HG03558 (cell line): Measurements from ENCODE around the gene TTLL8.

ENCODE experiments used
- ATAC-seq: cut with Tn5 transposase; IDR thresholded peaks from one replicate; pipeline ENCODE4 v1.9.1; 2021; ENCODE audit warnings: moderate number of reproducible peaks; ENCODE audit not compliant: unreplicated experiment; ENCODE audit errors: extremely low read depth

The TTLL8 gene

GRCh38 chr22:49970528-49971231, 87.4 kb downstream of the TTLL8 start:
- no peak for ATAC-seq

- no peak for ATAC-seq
Measured at GRCh38 chr22:49969751-49970527, 88.2 kb downstream of the TTLL8 start.

GRCh38 chr22:49968831-49969661, 89.1 kb downstream of the TTLL8 start:
- no peak for ATAC-seq
